Fibroblast of villous mesenchyme (primary cell): ENCODE data around the gene FKBP2. TPM values are rescaled to one million over a fixed set of nuclear protein-coding genes. Genes with fewer than 3 reads are reported as not detected.

Experiments
- DNase-seq: peaks from one replicate; pipeline ENCODE4 v3.0.0-alpha.2; 2010; ENCODE audit warnings: low read depth
- H3K4me3 ChIP-seq: 2 replicates; pipeline ENCODE4 v1.5.1; 2011; ENCODE audit warnings: low read depth, mild to moderate bottlenecking, low read length
- total RNA-seq: library from RNA; depleted of rRNA; stranded (reverse); fragments of >200 nt; gene quantifications from 2 replicates; pipeline ENCODE4 v1.2.3, GENCODE V29; 2012
- TF ChIP-seq, protein P1 (sequence below): IDR thresholded peaks from 2 replicates; pipeline ENCODE4 v1.5.1; 2012; ENCODE audit warnings: low read depth, mild to moderate bottlenecking, low read length; ENCODE audit not compliant: insufficient read depth

The FKBP2 gene
- total RNA-seq, 1 donor: 47.5 TPM

DNA sequence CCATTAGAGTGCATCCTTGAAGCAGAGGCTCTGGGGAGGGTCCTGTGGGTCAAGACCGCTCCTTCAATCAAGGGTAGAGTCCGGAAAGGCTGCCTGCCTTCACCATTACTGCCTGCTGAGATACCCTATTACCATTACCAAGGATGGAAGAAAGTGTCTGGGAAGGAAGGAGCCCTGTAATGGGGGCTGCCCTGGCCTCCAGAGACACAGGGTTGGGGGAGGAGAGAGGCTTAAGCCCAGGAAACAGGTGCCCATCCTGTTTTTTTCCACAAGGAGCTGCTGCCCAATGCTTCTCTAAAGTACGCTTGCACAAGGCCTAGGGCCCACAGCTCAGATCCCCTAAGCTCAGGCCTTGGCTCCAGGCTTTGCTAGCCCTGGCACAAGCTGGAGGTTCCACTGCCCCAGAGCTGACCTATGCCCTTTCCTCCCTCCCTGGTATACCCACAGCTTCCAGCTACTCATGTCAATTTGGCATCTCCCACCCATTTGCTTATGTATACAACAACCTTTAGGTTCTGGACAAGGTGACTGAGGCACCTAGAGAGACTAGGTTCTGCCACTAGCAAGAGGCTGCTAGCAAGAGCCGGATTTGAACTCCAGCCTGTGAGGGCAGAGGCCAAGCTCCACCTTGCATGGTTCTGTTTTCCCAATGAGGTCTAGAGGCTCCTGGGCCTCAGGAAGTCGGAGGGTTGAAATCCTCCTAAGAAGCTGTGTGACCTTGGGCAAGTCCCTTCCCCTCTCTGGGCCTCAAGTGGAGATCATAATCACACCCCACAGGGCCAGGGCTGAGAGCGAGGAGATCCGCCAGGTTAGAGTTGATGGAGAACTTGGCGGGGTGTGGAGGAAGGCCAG is 8.9 kb downstream of the FKBP2 start:
- DNase-seq: no peak
- H3K4me3 ChIP-seq: no peak overlapping the region
- TF ChIP-seq, protein P1, sequence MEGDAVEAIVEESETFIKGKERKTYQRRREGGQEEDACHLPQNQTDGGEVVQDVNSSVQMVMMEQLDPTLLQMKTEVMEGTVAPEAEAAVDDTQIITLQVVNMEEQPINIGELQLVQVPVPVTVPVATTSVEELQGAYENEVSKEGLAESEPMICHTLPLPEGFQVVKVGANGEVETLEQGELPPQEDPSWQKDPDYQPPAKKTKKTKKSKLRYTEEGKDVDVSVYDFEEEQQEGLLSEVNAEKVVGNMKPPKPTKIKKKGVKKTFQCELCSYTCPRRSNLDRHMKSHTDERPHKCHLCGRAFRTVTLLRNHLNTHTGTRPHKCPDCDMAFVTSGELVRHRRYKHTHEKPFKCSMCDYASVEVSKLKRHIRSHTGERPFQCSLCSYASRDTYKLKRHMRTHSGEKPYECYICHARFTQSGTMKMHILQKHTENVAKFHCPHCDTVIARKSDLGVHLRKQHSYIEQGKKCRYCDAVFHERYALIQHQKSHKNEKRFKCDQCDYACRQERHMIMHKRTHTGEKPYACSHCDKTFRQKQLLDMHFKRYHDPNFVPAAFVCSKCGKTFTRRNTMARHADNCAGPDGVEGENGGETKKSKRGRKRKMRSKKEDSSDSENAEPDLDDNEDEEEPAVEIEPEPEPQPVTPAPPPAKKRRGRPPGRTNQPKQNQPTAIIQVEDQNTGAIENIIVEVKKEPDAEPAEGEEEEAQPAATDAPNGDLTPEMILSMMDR: no peak

DNA sequence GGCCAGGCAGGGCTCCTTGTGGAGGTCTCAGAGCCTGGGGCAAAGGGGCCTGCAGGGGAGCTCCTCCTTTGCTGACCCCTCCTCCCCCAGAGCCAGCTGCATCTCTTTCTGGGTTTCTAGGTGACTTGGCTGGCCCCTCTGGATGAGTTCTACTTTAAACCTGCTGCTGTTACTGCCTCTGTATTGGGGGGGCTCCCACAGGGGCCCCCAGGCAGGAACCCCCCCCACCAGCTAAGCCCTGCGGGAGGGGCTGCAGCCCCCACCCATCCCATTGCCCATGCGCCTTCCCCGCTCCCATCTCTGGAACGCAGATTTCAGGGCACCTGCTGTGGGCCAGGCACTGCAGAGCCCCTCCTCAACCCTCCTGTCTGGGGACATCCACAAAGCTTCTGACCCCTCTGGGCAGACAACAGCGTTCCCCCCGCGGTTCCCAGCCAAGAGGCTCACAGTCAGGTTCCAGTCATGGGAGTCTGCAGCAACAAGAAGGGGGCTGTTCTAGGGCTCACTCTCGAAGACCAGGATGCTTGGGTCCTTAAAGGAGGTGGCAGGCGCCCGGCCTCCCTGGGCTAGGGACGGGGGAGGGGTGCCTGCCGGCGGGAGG is 9.6 kb downstream of the FKBP2 start:
- H3K4me3 ChIP-seq: peak overlapping the region; percentile 67
- TF ChIP-seq, protein P1: no peak
- DNase-seq: no peak

DNA sequence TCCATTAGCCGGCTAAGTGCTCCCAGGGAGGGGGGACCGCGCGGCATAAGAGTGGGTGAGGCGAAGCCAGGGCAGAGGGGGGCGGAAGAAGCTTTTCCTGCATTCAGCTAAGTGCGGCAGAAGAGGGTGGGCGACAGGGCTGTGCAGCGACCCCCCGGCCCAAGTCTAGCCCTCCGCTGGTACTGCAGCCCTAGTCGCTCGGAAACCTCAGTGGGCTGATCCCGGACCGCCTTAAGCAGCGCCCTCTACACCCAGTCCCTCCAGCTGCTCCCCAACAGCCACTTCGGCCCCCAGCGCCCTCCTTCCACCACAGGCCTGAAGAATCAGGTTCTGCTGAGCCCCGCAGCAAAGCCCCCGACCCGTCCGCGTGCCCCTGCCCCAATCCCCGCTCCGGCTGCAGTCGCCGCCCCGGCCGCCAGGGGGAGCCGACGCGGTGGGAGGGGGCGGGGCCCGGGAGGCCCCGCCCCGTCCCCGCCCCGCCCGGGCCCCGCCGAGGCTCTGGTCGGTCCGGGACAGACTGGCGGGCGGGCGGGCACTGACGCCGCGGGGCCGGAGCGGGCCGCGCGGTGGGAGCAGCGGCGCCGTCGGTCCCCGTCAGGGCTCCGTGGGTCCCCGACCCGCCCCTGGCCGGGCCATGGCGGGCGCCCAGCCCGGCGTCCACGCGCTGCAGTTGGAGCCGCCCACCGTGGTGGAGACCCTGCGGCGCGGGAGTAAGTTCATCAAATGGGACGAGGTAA is 10.3 kb downstream of the FKBP2 start, which contains the start of gene PLCB3:
Gene PLCB3 (plus strand): TSS at position 515 of the 737 bp plus-strand sequence. CDS start 120 bp downstream, at position 635.
- peak; percentile 53 for DNase-seq
- H3K4me3 ChIP-seq: peak within 1 kb of the TSS; percentile 84
- TF ChIP-seq, protein P1: peak; percentile 61

DNA sequence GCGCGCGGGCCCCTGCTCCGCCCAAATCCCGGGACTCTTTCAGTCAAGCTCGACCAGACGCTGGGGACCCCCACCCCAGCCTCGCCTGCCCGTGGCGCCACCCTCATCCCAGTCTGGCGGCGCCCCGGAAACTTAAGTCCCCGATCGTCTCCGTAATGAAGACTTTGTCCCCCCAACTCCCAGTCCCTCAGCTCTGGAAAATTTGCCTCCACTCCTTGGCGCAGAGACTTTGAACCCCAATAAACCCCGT is 10.8 kb downstream of the FKBP2 start:
- no peak for DNase-seq
- TF ChIP-seq, protein P1: no peak
- H3K4me3 ChIP-seq: peak overlapping the region; percentile 84

DNA sequence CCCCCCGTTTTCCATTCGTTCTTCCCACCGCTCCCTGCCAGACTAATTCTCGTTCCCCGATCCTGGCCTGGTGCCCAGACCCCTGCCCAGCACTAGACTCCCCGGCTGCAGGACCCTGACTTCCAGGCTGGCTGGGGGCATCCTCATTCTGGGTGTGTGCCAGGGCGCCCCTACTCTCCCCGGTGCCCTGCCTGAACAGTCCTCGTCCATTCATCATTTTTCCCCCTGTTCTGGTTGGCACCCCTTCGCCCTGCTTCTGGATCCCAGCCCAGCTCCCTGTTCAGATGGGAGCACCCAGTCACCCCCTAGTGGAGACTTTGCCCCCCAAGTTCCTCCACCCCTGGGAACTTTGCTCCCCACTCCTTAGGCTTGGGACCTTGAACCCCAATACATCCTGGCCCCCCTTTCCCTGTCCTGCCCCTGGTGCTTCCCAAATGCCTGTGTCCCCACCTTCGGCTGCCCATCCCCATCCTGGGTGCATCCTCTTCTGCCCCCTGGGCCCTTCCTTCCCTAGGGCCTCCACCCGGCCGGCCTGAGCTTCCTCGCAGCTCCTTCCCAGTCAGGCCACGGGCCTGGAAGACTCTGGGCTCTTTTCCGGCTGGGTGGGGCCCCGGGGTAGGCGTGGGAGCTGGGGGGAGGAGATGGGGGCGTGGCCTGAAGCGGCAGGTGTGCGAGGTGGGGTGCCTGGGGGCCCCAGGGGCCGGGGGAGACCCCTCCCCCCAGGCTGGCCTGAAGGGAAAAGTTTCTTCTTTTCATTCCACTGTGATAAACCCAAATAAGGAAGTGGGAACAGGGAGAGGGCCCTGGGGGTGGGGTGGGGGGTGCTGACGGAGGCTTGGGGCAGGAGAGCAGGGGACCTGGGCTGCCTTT is 11.3 kb downstream of the FKBP2 start:
- TF ChIP-seq, protein P1: peak; percentile 58
- H3K4me3 ChIP-seq: peak overlapping the region; percentile 84
- DNase-seq: no peak

DNA sequence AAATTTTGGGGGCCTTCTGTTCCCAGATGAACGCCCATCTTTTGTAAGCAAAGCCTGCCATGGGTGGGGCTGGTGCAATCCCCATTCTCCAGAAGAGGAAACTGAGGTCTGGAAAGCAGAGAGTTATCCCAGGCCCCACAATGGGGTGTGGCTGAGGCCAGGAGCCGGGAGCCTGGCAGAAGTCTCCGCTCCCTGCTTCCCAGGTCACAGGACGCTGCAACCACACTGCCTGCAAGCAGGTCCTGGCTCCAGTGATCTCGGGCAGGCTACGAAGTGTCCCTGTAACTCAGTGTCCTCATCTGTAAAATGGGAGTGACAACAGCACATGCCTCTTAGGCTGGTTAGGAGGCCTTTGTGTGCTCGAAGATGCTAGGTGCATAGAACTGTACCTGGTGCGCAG is 12.1 kb downstream of the FKBP2 start:
- TF ChIP-seq, protein P1: no peak
- peak overlapping the region; percentile 84 for H3K4me3 ChIP-seq

More for the DNA sequence above, 12.1 kb downstream of the FKBP2 start:
- DNase-seq: no peak
